C4-2B (cell line): ENCODE data around the gene POU3F3.

ENCODE experiments used
- H3K27ac ChIP-seq: fragments of 450-650 bp; 2 replicates; pipeline ENCODE4 v1.5.1; 2017
- CTCF ChIP-seq: fragments of 450-650 bp; conservative IDR thresholded peaks from 2 replicates; pipeline ENCODE4 v1.5.1; 2017; ENCODE audit warnings: mild to moderate bottlenecking
- ZFX ChIP-seq: fragments of 450-650 bp; IDR thresholded peaks from 2 replicates; pipeline ENCODE4 v1.6.1; 2017

Gene POU3F3

GRCh38 chr2:104896446-104896845 lies 42.5 kb downstream of the POU3F3 start:
- H3K27ac ChIP-seq, result no peak overlapping the region
- no peak for TF ChIP-seq CTCF
- TF ChIP-seq ZFX, result no peak

- TF ChIP-seq ZFX (no peak), CTCF (no peak)
- no peak overlapping the region for H3K27ac ChIP-seq
These were observed 43.7 kb downstream of the POU3F3 start for GRCh38 chr2:104897515-104898184.

GRCh38 chr2:104900608-104901007 lies 46.7 kb downstream of the POU3F3 start:
- TF ChIP-seq ZFX (no peak), CTCF (no peak)
- H3K27ac ChIP-seq, result no peak overlapping the region

- TF ChIP-seq CTCF (no peak), ZFX (no peak)
- H3K27ac ChIP-seq, result no peak overlapping the region
These were observed 47.3 kb downstream of the POU3F3 start for GRCh38 chr2:104901037-104901881.

GRCh38 chr2:104902317-104902716 lies 48.4 kb downstream of the POU3F3 start:
- TF ChIP-seq ZFX (no peak), CTCF (no peak)
- H3K27ac ChIP-seq, result no peak overlapping the region
